ENCODE data around the gene MAP7. TPM values are rescaled to one million over a fixed set of nuclear protein-coding genes. Genes with fewer than 3 reads are reported as not detected.
"Not testable (repeated sequence)": the region's sequence is repeated elsewhere in the genome, so short reads cannot be mapped to it uniquely, and the experiment has no call there.

The MAP7 gene
- total and polyA plus RNA-seq, 7 donors = 1.2 to 33.5 (median 3.3) TPM

GRCh38 chr6:136491251-136491650, 59.0 kb downstream of the MAP7 start:
- no peak for TF ChIP-seq EP300 (IDR thresholded peaks at IDR 0.05)
- TF ChIP-seq POLR2AphosphoS5 (IDR thresholded peaks at IDR 0.05) = no peak
- TF ChIP-seq POLR2A (IDR thresholded peaks at IDR 0.05) = no peak
- TF ChIP-seq CTCF (IDR thresholded peaks at IDR 0.05) = no peak
- DNase-seq = no peak
- intact Hi-C loops (cut with DNase I) = no loop called here
- no peak overlapping the region for H3K27ac ChIP-seq
- H3K9me3 ChIP-seq = no peaks in the 10 kb centered on the region
- 88 to 90% methylated on average over 2 of the region's 2 CpGs for WGBS, 2 donors
- H3K36me3 ChIP-seq = no peaks in the 10 kb centered on the region
- no peaks in the 10 kb centered on the region for H3K27me3 ChIP-seq
- H3K4me1 ChIP-seq = no peaks in the 10 kb centered on the region
- no peak overlapping the region for H3K4me3 ChIP-seq

DNA sequence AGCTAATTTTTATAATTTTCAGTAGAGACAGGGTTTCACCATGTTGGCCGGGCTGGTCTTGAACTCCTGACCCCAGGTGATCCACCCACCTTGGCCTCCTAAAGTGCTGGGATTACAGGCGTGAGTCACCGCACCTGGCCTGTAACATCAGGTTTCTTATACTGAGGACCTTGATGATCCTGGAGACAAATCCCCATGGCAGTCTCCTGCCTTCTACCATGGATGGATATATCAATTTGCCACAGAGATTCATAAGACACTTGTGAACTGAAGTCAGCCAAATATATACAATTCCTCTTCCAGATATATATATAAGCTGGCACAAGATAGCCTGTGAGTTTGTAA, 60.6 kb downstream of the MAP7 start:
- DNase-seq; intact Hi-C loops (cut with DNase I); H3K4me1 ChIP-seq; H3K27ac ChIP-seq; H3K4me3 ChIP-seq; H3K36me3 ChIP-seq; H3K27me3 ChIP-seq; H3K9me3 ChIP-seq: not testable (repeated sequence)
- 88 to 94% methylated on average over 3 of the region's 3 CpGs for WGBS, 2 donors

DNA sequence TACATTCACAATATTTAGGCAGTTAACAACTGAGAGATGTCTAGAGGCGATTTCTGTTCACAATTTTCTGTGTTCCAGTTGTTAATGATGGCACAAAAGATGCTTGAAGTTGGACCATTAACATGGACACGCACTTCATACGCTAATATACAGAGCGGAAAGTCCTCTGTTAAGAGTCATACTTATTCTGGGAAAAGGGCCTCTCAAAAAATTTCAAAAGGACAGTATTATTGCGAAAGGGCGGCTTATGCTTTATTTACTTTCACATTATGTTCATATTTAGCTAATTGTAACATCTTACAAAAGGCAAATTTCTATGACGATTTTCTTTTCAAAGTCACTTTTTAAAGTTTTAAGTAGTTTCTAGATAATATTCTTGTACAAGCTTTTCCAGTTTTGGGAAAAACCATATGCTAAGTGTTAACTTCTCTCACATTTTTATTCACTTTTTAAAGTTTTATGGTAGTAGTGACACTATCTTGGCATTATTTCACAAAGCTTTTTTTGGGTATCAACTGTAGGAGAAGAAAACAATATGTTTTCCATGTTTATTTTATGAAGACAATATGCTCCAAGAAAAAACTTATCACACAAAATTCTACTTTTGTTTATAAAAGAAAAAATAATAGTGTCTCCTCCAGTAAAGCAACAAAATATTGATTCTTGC, 62.3 kb downstream of the MAP7 start:
- no peaks in the 10 kb centered on the region for H3K4me1 ChIP-seq
- peak overlapping the region in 2 of 4 donors; percentile 12 to 34 for H3K27ac ChIP-seq
- DNase-seq = no peak
- no peaks in the 10 kb centered on the region for H3K36me3 ChIP-seq
- H3K9me3 ChIP-seq = no peaks in the 10 kb centered on the region
- H3K4me3 ChIP-seq = no peak overlapping the region
- WGBS, 2 donors = 80 to 88% methylated on average over 7 of the region's 7 CpGs
- H3K27me3 ChIP-seq = no peaks in the 10 kb centered on the region
- TF ChIP-seq EP300 (IDR thresholded peaks at IDR 0.05) (no peak), CTCF (IDR thresholded peaks at IDR 0.05) (no peak), POLR2AphosphoS5 (IDR thresholded peaks at IDR 0.05) (no peak)
- intact Hi-C loops (cut with DNase I) = no loop called here

DNA sequence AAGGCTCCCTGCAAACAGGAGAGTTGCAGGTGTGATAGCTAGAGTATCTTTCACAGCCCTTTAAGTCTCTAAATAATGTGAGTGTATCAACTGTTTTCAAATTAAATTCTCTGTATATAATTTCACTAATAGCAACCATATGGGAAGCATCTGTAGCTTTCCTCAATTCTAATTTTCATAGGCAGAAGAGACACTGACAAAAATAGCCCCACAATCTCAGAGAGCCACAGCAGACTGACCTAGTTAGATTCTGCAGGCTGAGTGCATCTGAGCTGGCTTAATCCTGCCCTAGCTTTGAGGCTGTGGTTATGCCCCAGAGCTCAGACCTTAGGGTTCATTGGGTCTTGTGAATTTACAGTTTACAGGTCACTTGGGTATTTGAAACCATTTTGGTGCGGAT, 63.9 kb downstream of the MAP7 start:
- intact Hi-C loops (cut with DNase I) = no loop called here
- Histone ChIP-seq H3K9me3 (no peaks in the 10 kb centered on the region), H3K27me3 (no peaks in the 10 kb centered on the region), H3K27ac (no peak overlapping the region), H3K36me3 (no peaks in the 10 kb centered on the region), H3K4me3 (no peak overlapping the region), H3K4me1 (no peaks in the 10 kb centered on the region)
- no peak for TF ChIP-seq POLR2A (IDR thresholded peaks at IDR 0.05)
- no peak for TF ChIP-seq EP300 (IDR thresholded peaks at IDR 0.05)
- WGBS, 2 donors = 95 to 100% methylated on average over 1 of the region's 1 CpG
- no peak for DNase-seq

GRCh38 chr6:136483906-136484305, 66.3 kb downstream of the MAP7 start:
- TF ChIP-seq EP300 (IDR thresholded peaks at IDR 0.05) = no peak
- TF ChIP-seq CTCF (IDR thresholded peaks at IDR 0.05) = no peak
- no peak for TF ChIP-seq POLR2AphosphoS5 (IDR thresholded peaks at IDR 0.05)
- no peak for TF ChIP-seq POLR2A (IDR thresholded peaks at IDR 0.05)
- no peak for DNase-seq
- no peaks in the 10 kb centered on the region for H3K27me3 ChIP-seq
- H3K36me3 ChIP-seq = no peaks in the 10 kb centered on the region
- H3K9me3 ChIP-seq = no peaks in the 10 kb centered on the region
- no peak overlapping the region for H3K4me3 ChIP-seq
- no peak overlapping the region for H3K27ac ChIP-seq
- 79 to 82% methylated on average over 3 of the region's 3 CpGs for WGBS, 2 donors
- intact Hi-C loops (cut with DNase I) = no loop called here
- no peaks in the 10 kb centered on the region for H3K4me1 ChIP-seq

DNA sequence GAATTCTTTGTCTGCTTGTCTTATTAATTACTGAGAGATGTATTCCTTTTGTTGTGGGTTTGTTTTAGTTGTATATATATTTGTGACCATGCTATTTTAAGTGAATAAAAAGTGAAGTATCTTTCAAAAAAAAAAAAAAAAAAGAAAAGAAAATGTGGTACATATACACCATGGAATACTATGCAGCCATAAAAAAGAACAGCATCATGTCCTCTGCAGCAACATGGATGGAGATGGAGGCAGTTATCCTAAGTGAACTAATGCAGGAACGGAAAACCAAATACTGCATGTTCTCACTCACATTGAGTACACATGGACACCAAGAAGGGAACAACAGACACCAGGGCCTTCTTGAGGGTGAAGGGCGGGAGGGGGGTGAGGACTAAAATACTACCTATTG, 67.2 kb downstream of the MAP7 start:
- H3K4me3 ChIP-seq; intact Hi-C loops (cut with DNase I); H3K27me3 ChIP-seq; H3K27ac ChIP-seq; H3K36me3 ChIP-seq; H3K4me1 ChIP-seq; DNase-seq; H3K9me3 ChIP-seq: not testable (repeated sequence)
- 95 to 99% methylated on average over 2 of the region's 2 CpGs for WGBS, 2 donors
